HG03066 (cell line): ENCODE measurements around the gene ARL5B.
"Not testable (repeated sequence)": the region's sequence is repeated elsewhere in the genome, so short reads cannot be mapped to it uniquely, and the experiment has no call there.

Experiments
- ATAC-seq: cut with Tn5 transposase; IDR thresholded peaks from one replicate; pipeline ENCODE4 v1.9.1; 2021; ENCODE audit warnings: low read depth; ENCODE audit not compliant: unreplicated experiment

The ARL5B gene, protein sequence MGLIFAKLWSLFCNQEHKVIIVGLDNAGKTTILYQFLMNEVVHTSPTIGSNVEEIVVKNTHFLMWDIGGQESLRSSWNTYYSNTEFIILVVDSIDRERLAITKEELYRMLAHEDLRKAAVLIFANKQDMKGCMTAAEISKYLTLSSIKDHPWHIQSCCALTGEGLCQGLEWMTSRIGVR

DNA sequence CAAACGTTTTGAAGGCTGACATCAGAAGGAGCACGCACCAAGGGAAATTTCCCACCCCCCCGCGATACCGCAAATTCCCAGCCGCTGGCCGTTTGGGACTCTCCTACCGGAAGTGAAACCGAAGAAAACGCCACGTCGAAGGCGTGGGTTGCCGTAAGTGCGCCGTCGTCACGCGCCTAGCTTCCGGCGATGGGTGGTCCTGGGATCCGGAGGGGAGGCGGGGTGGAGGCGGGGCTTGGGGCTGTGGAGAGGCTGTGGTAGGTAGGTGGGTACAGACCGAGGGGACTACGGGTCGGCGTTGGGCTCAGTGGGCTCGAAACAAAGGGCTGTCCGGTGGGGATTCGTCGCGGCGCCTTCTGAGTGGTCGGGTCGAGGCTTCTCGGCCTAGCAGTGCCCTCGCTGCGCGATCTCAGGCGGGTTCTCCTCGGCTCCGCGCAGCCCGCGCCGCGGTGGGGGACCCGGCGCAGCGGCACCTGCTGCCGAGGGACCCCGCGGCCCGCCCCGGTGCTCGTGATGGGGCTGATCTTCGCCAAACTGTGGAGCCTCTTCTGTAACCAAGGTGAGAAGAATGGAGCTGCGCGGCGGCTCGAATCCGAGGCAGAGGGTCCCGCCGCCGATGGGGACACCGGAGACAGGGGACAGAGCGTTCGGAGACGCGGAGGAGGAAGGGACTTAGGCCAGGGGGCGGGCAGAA lies at the start of gene ARL5B:
Gene ARL5B, plus strand, starts transcription at position 307 of the 694 bp plus-strand sequence. Its CDS starts 207 bp downstream, at position 514.
- peak; percentile 87 for ATAC-seq

DNA sequence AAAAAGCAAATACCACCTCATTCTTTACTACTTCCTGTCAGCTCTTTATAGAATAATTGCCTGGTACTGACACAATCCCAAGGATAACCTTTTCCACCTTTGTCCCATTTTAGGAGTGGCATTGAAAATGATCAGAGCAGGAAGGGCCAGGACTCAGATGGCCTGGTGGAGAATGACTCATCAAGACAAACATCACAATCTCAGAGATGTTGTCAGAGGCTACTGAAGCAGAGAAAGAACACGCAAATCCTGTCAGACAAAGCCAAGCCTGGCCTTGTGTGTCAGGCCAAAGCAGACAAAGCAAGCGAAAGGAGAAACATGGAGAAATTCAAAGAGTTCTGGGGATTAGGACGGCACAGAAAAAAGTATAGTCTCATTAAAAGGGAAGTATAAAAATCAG lies 48.7 kb upstream of the ARL5B start:
- ATAC-seq: no peak

DNA sequence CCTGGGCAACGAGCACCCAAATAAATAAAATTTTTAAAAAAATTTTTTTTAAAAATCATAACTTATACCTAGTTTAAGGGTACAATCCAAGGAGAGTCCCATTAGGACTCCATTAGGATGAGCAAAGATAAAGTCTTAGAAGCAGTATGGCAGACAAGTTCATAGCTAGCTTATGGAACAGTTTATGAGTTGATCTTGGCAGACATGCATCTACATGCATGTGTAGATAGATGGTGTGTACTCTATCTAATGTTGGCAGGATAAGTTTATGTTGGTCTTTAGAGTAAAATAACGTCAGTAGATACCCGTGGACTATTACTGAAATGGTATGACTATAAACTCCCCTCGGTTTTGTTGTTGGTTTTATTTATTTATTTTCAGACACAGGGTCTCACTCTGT lies 48.1 kb upstream of the ARL5B start:
- no peak for ATAC-seq

DNA sequence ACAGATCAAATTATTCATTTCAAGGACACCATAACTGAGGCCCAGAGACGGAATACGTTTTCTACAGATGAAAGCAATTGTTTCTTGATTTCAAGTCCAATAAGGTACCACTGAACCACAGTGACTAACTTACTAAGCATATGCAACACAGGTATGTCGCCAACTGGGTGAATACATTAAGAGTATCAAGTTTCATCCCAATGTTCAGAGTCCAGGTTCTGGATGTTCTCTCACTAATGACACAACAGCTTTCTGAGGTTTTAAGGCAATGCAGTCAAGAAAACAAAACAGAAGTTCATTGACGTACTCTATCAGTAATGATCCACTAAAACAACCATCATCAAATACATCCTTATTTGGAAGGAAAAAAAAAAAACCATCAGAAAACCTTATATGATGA lies 43.6 kb upstream of the ARL5B start:
- no peak for ATAC-seq

DNA sequence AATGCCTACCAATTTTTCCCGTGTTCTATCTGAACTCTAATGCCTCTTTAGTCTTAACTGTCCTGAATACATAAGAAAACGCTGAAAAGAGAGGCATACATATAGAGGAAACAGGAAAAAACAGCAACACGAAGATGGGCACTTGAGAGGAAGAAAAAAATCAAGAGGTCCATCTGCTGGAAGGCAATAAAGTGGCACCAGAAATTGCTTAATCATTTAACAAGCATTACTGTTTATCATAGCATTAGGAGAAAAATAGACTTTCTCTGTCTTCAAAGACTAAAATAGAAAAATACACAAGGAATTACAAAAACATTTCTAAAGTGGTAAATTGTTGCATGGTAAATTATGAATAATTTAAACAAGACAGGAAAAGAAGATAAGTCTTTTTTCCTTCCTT lies 42.9 kb upstream of the ARL5B start:
- no peak for ATAC-seq

DNA sequence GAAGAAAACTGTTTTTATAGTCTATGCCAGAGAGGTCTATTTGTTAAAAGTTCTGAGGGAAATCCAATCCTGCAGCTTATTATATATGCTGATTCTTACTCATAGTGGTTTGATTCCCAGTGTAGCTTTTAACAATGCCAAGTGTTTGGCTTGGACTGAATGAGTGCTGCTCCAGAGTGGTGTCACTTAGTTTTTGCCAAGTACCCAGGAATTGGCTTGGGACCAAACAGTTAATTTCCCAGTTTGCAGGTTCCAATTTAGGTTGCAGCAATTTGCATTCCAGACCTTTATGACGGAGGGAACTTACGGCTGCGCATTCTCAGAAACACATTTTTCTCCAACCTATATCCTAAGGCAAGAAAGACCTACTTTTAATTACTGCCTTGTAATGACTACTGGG lies 40.2 kb upstream of the ARL5B start:
- ATAC-seq: no peak

DNA sequence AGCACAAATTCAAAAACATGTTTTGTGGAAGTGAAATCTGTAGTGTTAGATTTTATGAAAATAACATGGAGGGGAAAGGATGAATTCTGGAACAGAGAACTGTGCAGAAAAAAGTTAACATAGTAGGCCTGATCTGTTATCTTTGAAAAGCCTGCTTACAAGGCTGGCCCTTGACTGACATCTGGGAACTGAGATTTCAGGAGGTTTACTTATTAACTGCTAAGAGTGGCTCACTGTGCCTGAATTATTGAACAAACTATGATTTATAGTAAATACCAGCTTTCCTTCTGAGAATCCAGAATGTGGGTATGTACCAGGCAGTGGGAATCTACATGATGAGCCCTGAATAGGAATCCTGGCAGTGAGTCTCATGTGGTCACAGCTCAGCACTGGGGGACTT lies 38.4 kb upstream of the ARL5B start:
- ATAC-seq: no peak

DNA sequence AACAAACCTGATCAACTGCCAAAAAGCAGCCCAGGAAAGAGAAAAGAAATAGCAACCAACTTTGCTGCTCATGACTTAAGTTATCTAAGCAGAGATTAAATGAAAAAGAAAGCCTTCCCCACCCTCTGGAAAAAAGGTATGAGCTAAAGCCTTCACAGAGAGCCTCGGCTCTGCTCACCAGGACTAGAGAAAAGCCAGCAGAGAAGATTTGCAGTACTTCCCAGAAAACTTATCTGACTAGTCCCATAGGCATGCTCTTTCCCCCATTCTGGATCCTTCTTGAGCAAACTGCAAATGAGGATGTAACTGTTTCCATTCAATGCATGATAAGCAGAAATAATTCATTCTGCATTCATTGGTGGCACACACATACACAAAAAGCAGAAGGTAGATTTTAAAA lies 35.6 kb upstream of the ARL5B start:
- not testable (repeated sequence) for ATAC-seq

DNA sequence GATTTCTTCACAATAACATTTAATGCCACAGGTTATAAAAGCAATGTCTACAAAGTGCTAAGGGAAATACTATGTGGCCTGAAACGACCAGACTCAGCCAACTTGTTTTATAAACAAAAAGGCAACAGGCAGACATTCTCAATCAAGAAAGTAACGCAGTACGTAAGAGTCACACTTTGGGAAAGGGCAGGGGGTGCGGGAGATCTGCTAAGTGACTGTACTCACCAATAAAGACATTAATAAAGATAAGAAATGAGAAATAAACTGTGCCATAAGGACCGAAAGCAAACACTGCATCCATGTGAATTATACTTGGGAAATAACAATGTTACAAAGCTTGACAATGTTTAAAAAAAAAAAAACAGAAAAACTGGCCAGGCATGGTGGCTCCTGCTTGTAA lies 33.3 kb upstream of the ARL5B start:
- ATAC-seq: no peak

DNA sequence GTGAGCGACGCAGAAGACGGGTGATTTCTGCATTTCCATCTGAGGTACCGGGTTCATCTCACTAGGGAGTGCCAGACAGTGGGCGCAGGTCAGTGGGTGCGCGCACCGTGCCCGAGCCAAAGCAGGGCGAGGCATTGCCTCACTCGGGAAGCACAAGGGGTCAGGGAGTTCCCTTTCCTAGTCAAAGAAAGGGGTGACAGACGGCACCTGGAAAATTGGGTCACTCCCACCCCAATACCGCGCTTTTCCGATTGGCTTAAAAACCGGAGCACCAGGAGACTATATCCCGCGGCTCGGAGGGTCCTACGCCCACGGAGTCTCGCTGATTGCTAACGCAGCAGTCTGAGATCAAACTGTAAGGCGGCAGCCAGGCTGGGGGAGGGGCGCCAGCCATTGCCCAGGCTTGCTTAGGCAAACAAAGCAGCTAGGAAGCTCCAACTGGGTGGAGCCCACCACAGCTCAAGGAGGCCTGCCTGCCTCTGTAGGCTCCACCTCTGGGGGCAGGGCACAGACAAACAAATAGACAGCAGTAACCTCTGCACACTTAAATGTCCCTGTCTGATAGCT lies 31.7 kb upstream of the ARL5B start:
- not testable (repeated sequence) for ATAC-seq

DNA sequence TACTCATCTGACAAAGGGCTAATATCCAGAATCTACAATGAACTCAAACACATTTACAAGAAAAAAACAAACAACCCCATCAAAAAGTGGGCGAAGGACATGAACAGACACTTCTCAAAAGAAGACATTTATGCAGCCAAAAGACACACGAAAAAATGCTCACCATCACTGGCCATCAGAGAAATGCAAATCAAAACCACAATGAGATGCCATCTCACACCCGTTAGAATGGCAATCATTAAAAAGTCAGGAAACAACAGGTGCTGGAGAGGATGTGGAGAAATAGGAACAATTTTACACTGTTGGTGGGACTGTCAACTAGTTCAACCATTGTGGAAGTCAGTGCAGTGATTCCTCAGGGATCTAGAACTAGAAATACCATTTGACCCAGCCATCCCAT lies 26.7 kb upstream of the ARL5B start:
- ATAC-seq: not testable (repeated sequence)

DNA sequence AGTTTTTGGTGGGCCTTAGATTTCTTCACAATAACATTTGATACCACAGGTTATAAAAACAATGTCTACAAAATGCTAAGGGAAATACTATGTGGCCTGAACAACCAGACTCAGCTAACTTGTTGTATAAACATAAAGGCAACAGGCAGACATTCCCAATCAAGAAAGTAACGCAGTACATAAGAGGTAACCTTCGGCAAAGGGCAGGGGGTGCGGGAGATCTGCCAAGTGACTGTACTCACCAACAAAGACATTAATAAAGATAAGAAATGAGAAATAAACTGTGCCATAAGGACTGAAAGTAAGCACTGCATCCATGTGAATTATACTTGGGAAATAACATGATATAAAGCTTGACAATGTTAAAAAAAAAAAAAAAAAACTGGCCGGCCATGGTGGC lies 23.2 kb upstream of the ARL5B start:
- no peak for ATAC-seq

DNA sequence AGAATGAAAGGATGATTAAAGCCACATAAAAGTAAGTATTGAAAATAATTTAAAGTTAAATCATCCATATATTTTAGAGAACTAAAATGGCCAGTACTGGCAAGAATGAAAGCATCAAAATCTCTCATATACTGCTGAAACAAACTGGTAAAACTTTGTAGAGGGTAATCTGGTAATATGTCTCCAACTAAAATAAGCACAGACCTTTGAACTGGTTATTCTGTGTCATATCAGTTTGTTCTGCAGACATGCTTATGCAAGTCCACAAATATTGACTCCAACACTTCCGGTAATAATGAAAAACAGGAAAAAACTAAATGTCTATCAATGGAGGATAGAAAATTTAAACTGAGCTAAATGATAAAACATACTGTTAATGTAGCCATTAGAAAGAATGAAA lies 21.8 kb upstream of the ARL5B start:
- ATAC-seq: not testable (repeated sequence)

DNA sequence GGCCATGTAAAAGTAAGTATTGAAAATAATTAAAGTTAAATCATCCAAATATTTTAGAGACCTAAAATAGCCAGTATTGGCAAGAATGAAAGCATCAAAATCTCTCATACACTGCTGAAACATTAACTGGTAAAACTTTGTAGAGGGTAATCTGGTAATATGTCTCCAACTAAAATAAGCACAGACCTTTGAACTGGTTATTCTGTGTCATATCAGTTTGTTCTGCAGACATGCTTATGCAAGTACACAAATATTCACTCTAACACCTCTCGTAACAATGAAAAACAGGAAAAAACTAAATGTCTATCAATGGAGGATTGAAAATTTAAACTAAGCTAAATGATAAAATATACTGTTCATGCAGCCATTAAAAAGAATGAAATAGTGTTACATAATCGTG lies 19.5 kb upstream of the ARL5B start:
- ATAC-seq: not testable (repeated sequence)

DNA sequence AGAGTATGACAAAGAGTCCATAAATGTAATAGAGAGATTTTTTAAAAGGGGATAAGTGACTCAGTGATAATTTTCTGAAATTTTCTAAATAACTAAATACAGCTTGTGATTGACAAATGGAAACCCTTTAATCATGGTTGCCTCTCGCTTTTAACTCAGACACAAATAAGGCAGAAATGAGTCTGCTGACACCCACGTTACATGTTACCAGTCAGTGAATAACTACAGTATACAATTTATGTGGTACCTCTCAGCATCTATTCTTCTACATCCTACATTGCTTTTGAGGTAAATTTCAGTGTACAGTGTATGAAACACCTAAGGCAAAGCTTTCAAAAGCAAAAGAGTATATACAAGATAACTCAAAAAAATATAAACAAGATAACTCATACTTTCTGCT lies 12.1 kb upstream of the ARL5B start:
- no peak for ATAC-seq

DNA sequence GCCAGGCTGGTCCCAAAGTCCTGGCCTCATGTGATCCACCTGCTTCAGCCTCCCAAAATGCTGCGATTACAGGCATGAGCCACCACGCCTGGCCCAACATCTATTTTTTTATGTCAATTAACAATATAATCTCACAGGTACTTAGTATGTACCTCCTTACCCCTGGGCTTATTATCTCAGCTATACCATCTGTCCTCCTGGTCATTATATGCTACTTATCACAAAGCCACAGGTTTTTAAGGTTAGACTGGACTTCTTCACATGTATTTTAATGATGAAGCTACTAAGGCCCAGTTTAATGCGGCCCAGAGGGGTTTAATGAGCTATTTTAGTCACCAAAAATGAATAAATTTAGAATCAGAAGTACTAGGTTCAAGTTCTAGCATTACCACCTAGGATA lies 11.3 kb upstream of the ARL5B start:
- no peak for ATAC-seq

DNA sequence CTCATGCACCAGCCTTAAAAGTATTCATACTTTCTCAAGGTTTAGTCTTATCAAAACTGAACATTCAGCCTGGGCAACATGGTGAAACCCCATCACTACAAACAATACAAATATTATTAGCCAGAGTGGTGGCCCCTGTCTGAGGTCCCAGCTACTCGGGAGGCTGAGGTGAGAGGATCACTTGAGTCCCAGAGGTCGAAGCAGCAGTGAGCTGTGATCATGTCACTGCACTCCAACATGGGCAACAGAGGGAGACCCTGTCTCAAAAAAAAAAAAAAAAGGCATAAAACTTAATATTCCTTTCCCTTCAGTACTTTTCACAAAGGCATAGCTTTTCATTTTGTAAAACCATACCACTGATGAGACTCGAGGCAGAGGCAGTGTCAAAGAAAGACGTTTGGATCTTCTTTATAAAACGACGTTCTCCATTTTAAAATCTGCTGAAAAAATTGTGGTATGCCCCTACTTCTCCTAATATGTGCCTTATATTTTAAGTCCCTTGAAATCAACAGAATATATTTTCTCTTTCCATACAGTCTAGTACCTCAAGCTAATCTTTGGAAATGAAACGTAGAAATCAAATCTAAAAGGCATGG lies 9.8 kb upstream of the ARL5B start:
- no peak for ATAC-seq

DNA sequence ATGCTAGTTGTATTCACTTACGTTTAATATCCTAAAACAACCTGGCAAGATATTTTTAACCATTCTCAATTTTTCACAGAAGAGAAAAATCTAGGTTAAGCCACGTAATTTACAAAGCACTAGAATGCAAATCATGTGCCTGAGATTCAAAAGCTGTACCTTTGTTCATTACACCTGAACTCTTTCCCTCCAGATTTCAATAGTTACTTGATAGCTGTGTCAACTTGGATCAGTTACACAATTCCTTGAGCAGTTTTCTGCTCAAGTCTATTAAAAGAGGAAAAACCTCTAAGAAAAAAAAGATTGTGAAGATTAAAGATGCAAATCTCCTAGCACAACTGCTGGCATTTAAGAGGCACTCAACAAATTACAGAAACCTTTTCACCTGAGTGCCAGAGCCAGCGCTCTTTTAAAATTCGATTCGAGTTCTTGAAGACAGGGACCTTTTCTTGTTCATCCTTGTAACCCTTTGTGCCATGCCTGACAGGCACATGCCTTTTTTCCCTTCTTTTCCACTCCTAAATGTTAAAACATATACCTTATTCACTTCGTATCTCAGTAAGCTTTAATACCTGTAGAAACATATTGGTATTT lies 8.7 kb upstream of the ARL5B start:
- no peak for ATAC-seq

DNA sequence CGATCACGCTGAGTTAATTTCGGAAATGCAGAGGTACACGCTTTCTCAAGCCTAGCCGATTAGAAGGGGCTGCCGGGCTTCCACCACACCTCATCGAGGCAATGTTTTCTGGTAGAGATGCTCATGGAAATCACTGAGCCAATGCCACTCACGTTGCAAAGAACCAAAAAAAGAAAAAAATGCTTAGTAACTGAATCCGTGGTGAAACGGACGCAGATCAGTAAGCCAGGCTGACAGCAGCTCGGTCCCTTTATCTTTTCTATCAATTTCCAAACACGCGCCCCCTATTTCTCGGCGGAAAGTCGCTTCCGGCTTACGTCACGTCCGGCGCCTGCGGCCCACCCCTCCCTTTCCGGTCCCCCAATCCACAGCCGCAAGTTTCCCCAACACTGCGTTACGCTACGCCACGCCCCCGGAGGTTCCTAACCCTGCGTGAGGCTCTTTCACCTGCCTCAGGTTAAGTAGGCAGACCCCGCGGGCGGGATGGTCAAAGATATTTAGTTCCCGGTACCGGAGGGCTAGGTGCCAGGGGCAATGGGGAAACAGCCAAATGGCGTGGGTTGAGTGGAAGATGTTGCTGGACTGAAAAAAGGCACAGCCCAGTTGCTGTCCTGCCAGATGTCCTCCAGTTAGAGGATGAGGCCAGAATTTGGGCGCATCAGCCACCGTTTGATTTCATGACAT lies 7.8 kb upstream of the ARL5B start, which contains the start of gene NSUN6:
Gene NSUN6, minus strand, starts transcription at position 264 of the 684 bp plus-strand sequence. CDS start 384 bp downstream, outside the sequence.
- ATAC-seq: peak; percentile 99

DNA sequence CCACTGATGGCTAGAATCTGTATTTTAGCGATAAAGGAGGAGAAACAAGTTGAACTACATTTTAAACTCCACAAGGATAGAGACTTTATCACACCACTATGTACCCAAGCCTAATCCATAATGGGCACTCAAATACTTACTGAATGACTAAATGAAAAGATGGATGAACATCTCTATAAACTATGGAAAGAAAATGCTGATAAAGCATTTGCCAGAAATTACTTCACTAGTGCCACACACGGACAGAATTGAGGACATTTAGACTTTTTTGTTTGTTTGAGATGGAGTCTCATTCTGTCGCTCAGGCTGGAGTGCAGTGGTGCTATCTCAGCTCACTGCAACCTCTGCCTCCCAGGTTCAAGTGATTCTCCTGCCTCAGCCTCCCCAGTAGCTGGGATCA lies 6.1 kb upstream of the ARL5B start:
- ATAC-seq: no peak

DNA sequence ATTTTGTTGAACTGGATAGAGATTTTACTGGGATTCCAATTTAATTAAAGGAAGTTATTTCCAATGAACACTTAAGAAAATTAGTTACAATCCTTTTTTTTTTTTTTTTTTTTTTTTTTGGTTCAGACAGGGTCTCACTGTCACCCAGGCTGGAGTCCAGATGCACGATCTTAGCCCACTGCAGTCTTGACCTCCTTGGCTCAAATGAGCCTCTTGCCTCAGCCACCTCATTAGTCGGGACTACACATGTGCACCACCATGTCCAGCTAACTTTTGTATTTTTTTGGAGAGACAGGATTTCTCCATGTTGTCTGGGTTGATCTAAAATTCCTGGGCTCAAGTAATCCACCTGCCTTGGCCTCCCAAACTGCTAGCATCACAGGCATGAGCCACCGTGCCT lies 2.5 kb upstream of the ARL5B start:
- no peak for ATAC-seq
